Measurements from ENCODE around the gene RBM10.
"Not testable (repeated sequence)": the region's sequence is repeated elsewhere in the genome, so short reads cannot be mapped to it uniquely, and the experiment has no call there.

Gene RBM10, protein sequence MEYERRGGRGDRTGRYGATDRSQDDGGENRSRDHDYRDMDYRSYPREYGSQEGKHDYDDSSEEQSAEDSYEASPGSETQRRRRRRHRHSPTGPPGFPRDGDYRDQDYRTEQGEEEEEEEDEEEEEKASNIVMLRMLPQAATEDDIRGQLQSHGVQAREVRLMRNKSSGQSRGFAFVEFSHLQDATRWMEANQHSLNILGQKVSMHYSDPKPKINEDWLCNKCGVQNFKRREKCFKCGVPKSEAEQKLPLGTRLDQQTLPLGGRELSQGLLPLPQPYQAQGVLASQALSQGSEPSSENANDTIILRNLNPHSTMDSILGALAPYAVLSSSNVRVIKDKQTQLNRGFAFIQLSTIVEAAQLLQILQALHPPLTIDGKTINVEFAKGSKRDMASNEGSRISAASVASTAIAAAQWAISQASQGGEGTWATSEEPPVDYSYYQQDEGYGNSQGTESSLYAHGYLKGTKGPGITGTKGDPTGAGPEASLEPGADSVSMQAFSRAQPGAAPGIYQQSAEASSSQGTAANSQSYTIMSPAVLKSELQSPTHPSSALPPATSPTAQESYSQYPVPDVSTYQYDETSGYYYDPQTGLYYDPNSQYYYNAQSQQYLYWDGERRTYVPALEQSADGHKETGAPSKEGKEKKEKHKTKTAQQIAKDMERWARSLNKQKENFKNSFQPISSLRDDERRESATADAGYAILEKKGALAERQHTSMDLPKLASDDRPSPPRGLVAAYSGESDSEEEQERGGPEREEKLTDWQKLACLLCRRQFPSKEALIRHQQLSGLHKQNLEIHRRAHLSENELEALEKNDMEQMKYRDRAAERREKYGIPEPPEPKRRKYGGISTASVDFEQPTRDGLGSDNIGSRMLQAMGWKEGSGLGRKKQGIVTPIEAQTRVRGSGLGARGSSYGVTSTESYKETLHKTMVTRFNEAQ

DNA sequence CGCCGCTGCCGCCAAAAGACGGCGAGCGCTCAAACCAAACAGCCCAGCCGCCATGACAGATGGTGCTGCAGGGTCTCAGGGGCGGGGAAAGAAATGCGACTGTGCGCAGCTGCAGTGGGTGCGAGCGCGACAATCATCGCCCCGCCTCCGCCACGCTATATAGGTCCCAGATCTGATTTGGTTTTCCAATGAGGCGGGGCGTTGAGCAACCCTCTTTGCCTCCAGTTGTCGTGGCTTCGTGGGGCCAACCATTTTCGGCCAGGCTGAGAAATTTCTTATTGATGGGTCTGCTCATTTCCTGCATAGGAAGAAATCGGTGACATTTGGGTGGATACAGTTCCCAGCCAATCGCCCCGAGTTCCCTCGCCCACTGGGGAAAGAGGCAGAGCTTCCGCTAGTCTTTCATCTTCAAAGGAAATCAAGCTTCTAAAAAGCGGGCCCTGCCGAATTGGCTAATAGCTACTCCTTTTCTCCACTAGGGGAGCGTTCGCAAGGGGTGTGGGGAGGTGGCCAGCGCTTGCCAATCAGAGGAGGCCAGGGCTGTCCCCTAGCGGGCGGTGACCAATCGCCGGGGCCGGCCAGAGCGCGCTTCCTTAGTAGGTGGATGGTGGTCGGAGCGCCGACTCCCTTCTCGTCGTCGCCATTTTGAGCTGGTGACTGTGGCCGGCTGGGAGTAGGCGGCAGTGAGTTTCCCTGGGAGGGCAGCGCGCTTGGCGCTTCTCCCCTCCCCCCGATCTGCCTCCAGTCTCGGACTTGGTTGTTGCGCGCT lies at the start of gene RBM10, which contains the start of gene NDUFB11:
RBM10 (plus strand) TSS at position 596 of the 769 bp plus-strand sequence. CDS start 2,261 bp downstream, outside the sequence.
NDUFB11 (minus strand) TSS at position 77 of the 769 bp plus-strand sequence; CDS start at position 54, 23 bp downstream.
- DNase-seq = peak; percentile 75

DNA sequence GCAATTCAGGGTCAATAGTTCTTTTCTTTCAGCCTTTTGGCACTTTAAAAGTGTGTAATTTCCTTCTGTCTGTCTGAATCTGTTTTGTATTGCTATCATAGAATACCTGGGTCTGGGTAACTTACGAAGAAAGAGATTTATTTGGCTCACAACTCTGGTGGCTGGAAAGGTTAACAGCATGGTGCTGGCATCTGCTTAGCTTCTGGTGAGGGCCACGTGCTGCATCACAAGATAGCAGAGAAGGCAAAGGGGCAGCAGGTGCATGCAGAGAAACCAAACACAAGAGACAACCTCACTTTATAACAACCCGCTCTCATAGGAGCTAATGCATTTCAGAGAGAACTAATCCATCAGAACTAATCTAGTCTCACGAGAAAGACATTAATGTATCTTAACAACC lies 48.0 kb upstream of the RBM10 start:
- DNase-seq = no peak

DNA sequence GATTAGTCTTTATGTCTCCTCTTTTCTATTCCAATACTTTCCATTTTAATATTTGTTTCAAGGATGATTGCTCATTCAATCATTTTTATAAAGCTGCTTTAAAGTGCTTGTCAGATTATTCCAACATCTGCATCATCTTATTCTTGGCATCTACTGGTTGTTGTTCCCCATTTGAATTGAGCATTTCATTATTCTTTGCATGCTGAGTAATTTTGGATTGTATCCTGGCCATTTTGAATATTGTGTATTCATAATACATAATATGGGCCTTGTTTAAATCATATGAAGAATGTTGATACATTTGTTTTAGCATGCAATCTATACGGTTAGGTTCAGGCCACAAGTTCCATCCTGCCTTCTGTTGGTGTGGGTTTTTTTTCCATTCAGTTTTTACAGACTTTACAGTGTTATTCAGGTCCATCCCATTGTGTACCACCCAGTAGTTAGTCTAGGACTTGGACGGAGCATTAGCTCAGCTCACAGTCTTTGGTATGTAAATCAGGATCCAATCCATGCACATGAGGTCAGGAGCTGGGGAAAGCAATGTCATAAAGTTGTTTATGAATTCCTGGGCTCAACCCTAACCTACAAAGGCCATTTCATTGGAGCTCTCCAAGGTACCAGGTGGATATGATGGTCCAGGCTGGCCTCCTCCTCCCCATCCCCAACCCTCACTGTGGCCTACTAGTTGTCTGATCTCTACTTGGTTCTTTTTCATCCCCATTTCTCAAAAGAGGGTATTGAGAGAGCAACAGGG lies 46.5 kb upstream of the RBM10 start:
- no peak for DNase-seq

DNA sequence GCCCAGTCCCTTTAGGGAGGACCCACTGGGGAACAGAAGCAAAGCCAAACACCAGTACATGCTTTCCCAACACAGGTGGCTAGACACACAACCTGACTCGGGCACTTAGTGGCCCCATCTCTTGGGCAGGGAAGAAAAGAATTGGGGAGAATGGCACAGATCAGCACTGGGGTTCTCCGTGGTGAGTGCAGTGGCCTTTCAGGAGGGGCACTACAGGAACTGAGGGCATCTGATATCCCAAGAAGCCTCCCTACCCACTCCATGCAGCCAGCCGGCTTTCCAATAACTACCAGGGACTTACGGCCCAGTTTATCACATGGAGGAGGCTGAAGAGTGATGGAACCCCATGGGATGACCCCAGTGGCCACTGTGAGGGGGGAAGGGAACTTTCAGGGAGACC lies 43.8 kb upstream of the RBM10 start:
- DNase-seq = no peak

DNA sequence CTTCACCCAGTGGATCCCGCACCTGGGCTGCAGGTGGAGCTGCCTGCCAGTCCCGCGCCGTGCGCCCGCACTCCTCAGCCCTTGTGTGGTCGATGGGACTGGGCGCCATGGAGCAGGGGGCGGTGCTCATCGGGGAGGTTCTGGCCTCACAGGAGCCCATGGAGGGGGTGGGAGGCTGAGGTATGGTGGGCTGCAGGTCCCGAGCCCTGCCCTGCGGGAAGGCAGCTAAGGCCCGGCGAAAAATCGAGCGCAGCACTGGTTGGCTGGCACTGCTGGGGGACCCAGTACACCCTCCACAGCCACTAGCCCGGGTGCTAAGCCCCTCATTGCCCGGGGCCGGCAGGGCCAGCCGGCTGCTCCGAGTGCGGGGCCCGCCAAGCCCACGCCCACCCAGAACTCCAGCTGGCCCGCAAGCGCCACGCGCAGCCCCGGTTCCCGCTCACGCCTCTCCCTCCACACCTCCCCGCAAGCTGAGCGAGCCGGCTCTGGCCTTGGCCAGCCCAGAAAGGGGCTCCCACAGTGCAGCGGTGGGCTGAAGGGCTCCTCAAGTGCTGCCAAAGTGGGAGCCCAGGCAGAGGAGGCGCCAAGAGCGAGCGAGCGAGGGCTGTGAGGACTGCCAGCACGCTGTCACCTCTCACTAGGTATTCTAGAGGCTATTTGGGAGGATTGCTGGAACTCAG lies 33.9 kb upstream of the RBM10 start:
- not testable (repeated sequence) for DNase-seq

DNA sequence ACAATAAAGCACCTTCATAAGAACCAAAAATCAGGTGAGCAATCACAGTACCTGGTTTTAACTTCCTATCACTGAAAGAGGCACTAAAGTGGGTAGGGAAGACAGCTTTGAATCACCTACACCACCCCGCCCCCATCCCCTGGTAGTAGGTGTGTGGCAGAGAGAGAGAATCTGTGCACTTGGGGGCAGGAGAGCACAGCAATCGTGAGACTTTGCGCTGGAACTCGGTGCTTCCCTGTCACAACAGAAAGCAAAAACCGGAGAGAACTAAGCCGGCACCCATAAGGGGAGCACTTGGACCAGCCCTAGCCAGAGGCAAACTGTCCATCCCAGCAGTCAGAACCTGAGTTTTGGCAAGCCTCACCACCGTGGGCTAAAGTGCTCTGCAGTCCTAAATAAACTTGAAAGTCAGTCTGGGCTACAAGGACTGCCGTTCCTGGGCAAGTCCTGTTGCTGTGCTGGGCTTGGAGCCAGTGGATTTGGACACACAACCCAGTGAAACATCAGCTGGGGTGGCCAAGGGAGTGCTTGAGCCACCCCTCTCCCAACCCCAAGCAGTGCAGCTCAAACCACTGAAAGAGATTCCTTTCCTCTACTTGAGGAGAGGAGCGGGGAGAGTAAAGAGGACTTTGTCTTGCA lies 32.6 kb upstream of the RBM10 start:
- DNase-seq = no peak

DNA sequence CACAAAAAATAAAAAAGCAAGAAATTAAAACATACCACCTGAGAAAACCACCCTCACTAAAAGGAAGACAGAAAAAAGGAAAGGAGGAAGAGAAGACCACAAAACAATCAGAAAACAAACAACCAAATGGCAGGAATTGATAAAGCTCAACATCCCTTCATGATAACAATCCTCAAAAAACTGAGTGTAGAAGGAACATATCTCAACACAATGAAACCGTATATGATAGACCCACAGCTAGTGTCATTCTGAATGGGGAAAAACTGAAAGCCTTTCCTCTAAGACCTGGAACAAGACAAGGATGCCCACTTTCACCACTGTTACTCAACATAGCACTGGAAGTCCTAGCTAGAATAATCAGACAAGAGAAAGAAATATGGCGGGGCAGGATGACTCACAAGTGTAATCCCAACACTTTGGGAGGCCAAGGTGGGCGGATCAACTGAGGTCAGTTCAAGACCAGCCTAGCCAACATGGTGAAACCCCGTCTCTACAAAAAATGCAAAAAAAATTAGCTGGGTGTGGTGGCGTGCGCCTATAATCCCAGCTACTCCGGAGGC lies 28.4 kb upstream of the RBM10 start:
- DNase-seq = not testable (repeated sequence)

DNA sequence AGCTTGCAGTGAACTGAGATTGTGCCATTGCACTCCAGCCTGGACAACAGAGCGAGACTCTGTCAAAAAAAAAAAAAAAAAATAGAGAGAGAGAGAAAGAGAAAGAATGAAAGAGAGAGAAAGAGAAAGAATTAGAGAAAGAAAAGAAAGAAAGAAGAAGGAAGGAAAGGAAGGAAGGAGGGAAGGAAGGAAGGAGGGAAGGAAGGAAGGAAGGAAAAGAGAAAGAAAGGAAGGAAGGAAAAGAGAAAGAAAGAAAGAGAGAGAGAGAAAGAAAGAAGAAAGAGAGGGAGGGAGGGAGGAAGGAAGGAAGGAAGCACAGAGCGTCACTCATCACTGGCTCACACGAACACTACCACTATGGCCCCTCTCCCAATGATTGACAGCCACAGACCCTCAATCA lies 20.6 kb upstream of the RBM10 start:
- not testable (repeated sequence) for DNase-seq

DNA sequence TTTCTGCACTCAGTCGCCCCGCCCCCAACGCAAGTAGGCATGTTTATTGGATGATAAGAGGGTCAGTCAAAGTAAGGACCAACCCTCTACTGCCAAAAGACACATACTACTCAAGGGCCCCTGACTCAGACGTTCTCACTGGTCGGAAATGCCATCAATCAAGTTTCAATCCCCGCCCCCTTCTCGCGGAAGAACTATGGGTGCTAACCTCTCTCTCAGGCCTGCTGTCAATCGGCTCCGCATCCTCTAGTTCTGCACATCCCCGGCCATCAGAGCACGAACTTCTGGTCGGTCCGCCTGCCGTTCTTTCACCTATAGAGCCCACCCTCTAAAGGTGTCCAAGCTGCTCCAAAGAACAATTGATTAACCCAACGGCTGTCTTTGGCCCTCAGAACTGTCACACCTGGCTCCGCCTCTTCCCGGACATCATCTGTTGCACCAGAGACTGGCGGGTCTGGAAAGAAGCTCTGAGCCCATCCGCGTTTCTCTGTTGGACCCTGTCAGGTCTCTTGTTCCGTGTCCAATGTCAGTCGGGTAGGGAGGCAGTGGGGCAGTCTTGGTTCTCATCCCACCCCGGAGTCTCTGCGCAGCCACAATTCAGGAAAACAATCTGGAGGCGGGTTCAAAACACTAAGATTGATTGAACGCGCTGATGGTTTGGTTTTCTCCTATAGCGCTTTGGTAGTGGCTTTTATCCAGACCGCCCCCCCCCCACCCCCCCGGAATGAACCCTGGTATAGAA lies 15.7 kb upstream of the RBM10 start:
- DNase-seq = peak; percentile 87

DNA sequence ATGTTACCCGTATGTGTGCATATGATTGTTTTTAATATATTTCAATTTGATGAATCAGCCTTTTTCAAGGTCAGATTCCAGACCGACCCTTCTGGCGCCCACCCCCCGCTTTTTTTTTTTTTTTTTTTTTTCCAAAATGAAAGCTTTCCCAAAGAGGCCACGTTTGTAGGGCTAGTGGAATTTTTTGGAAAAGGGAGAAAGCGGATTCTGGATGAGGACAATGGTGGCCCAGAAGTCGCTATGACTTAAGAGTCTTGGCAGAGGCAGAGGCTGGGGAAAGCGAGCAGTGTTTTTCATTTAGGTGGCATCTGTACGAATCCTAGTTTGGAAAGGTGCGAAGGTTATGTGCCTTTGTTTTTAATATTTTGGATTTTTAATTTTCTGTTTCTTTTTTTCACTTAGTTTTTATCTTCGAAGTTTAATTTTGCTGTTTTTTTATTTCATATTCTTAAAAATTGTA lies 15.1 kb upstream of the RBM10 start:
- DNase-seq = no peak

DNA sequence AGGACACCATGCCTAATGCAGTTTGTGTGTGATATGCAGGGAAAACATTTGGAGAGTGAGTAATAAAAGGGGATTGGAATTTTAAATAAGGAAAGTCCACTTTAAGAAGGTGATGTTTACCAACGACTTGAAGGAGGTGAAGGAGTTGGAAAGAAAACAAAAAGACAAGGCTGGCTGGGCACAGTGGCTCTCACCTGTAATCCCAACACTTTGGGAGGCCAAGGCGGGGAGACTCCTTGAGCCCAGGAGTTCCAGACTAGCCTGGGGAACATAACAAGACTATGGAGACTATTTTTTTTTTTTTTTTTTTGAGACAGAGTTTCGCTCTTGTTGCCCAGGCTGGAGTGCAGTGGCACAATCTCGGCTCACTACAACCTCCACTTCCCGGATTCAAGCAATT lies 11.5 kb upstream of the RBM10 start:
- no peak for DNase-seq

DNA sequence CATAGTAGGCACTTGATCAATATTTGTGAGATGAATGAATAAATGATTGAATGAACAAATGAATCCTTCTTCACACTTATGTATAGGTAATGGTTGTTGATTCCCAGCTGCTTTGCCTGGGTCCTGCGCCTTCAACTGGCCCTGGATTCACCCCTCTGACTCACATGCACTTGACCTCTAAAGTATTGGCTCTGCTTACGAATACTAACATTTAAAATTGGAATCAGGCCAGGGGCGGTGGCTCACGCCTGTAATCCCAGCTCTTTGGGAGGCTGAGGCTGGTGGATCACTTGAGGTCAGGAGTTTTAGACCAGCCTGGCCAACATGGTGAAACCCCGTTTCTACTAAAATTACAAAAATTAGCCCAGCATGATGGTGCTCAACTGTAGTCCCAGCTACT lies 9.4 kb upstream of the RBM10 start:
- not testable (repeated sequence) for DNase-seq

DNA sequence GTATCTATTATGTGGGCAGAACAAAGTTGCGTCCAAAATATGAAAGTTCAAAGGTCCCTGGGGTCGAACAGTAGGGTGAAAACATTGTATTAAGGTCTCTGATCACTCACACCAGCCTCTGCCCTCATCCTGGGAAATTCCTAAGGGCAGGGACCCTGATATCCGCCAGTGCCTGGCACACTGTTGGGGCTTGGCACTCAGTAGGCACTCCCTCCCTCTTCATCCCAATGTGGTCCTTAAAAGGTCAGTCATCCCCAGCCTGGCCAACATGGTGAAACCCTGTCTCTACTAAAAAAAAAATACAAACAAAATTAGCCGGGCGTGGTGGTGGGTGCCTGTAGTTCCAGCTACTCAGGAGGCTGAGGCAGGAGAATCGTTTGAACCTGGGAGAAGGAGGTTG lies 6.8 kb upstream of the RBM10 start:
- no peak for DNase-seq

DNA sequence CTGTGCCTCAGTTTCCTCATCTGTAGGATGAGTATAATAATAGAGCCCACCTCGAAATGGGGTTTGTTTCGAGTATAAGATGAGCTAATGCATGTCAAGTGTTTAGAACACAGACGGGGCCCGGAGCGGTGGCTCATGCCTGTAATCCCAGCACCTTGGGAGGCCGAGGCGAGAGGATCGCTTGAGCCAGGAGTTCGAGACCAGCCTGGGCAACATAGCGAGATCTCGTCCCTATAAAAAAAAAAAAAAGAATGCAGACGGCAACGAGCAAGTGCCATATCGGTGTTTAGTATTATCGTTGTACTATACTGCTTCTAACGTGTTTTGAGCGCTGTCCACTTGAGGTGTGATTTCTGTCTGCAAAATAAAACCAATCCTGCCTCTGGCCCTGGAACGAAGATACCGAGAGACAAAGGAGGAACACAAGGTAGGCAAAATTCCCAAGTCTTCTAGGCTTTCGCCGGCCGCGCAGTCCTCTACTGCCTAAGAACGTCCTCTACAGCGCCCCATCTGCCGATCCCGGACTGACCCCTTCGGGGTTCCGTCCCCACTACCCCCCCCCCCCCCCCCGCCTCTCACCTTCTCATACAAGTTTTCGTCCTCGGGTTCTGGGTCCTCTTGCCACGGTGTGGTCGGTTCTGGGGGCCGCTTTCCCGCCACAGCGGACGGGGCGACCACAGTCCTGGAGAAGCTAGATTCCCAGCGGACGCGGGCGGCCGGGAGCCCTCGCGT lies 961 bp upstream of the RBM10 start:
- no peak for DNase-seq

DNA sequence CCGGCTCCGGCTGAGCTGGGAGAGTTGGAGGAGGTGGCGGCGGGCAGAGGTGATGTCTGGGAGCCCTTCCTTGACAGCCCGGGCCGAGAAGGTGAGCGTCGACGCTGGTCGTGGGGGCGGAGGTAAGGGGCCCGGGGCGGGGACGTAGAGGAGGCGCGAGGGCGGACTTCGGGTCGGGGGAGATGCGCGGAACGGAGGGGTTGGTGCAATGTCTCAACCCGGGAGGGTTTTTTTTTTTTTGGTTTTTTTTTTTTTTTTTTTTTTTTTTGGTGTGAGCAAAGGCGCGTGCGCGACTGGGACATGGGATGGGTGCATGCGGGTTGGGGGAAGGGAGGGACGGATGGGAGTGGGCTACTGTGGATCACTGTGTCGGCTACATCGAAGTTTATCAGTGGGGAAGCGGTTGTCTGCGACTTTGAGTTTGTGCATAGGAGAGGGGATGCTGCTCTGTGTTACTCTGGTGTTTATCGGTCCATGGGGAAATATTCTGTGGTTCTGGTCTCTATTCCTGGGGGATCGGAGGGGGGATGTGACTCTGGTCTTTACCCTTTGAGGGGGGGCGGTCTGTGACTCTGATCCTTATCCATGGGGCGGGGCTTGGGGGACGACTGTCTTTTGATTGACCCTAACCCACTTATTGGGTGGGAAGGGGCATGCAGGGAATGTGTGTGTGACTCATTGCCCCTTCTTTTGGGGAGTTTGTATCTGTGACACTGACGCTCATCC lies 537 bp downstream of the RBM10 start:
- no peak for DNase-seq

DNA sequence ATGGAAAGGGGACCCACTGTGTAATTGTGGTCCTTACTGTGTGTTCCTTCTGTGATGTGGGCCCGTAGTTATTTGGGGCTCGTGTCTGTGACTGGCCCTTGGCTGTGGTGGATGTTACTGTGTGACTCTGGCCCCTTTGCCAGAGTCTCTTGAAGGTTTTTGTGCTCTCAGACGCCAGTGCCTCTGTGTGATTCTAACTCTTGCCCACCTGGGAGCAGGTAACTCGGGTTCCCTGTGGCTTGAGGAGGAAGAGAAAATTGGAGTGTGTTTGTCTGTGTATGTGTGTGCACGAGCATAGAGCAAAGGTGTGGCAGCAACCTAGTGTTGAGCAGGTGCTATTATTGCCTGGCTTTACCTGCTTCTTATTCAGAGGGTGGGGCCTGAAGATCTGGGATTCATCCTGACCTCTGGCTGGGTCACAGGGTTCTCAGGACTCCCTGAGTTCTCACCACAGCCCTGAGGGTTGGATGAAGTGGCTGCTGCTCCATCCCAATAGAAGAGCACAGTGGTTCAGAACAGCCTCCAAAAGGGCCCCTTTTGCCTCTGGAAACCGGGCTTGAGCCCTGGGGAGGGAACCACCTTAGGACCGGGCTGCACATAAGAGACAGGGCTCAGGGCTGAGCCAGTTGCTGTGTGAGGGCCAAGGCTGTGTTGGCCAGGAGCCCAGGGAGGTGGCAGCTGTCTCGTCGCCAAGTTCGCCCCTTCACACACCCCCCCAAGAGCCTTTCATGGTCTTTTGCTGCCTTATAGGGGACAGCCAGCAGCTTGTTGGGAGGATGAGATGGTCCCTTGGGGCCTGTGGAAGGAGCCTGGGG lies 1.3 kb downstream of the RBM10 start:
- no peak for DNase-seq
